GM18502 (cell line): ENCODE results near the gene ICA1.
"Not testable (repeated sequence)": the region's sequence is repeated elsewhere in the genome, so short reads cannot be mapped to it uniquely, and the experiment has no call there.

Experiments used
- ATAC-seq: cut with Tn5 transposase; IDR thresholded peaks from one replicate; pipeline ENCODE4 v1.9.1; 2021; ENCODE audit warnings: mild to moderate bottlenecking; ENCODE audit not compliant: unreplicated experiment, poor library complexity

The ICA1 gene

DNA sequence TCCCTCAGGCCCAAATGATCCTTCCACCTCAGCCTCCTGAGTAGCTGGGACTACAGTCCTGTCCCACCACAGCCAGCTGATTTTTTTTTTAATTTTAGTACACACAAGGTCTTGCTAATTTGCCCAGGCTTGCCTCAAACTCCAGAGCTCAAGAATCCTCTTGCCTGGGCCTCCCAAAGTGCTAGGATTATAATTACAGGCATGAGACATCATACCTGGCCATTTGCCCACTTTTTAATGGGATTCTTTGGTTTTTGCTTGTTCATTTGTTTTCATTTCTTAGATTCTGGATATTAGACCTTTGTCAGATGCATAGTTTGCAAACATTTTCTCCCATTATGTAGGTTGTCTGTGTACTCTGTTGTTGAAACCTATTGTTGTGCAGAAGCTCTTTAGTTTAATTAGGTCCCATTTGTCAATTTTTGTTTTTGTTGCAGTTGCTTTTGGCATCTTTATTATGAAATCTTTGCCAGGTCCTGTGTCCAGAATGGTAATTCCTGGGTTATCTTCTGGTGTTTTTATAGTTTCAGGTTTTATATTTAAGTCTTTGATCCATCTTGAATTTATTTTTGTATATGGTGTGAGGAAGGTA, 198.2 kb downstream of the ICA1 start:
- ATAC-seq: no peak

DNA sequence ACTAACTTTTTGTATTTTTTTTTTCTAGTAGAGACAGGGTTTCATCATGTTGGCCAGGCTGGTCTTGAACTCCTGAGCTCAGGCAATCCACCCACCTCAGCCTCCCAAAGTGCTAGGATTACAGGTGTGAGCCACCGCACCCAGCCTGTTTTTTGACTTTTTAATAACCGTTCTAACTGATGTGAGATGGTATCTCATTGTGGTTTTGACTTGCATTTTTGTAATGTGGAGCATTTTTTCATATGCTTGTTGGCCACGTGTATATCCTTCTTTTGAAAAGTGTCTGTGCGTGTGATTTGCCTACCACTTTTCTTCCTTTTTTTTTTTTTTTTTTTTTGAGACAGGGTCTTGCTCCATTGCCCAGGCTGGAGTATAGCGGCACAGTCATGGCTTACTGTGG, 198.7 kb downstream of the ICA1 start:
- not testable (repeated sequence) for ATAC-seq
